Activated CD4-positive, CD25-positive, alpha-beta regulatory T cell treated with anti-CD3 and anti-CD28 coated beads, Interleukin-2, amount 50 U/mL, for 24 hours (primary cell): ENCODE results near the gene PGM5.

ENCODE experiments used
- ATAC-seq, 2 donors: fragments of 150-1000 bp; cut with Tn5 transposase; one replicate each; pipeline ENCODE4 v1.10.0; 2021; ENCODE audit warnings: mild to moderate bottlenecking in 1 of 2, moderate library complexity in 1 of 2

PGM5 gene

DNA sequence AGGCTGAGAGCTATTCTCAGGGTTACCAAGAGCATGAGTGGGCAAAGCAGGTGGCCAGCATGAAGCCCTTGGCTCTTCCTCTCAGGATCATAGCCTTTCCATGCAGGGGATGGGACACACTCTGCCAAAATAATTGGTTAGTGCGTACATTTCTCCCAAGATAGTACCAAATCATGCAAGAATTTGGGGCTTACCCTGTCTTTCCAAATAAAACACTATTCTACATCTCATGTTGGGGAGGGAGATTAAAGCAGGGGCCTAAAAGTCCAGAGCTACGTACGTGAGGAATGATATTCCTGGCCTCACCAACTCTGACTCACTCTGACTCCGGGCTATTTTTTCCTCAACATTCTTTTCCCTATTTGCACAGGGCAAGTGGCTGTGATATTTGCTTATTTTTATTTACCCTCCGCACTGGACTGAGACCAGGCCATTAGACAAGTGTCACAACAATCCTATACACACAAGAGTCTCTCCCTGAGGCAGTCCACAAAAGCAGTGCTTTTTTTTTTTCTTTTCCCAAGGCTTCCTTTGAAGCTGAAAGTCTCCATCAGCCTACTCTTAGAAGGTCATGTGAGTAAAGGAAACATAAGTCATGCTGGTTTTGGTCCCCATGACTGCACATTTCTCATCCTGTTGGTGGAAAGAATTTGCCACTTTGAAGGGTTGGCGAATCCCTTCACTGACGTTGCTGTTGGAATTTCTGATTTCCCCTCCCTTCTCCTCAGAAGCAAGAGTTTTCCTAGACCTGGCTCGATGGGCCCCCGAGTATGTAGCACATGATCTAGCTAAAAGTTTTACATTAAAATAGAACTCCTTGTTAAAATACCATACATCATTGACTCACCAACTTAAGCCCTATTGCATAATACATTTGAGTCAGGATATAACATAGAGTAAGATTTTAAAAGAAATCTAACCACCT, 144.3 kb downstream of the PGM5 start:
- no peak for ATAC-seq

DNA sequence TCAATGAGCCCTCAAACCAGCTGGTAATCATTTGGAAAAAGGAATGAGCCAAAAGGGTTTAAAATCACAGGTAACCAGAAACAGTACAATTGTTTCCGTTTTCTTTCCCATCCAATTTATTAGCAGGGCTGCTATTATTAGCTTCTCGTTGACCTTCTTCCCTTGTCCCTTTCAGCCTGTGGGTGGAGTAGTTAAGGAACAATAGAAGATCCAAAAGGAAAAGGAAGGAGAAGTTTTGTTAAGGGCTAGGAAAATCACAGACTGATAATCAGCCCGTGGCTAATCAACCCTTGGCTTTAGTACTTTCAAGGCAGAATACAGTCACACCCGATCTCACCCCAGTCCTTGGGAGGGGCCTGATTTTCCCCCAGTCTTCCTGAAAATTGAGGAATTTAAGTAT, 145.9 kb downstream of the PGM5 start:
- ATAC-seq: no peak

DNA sequence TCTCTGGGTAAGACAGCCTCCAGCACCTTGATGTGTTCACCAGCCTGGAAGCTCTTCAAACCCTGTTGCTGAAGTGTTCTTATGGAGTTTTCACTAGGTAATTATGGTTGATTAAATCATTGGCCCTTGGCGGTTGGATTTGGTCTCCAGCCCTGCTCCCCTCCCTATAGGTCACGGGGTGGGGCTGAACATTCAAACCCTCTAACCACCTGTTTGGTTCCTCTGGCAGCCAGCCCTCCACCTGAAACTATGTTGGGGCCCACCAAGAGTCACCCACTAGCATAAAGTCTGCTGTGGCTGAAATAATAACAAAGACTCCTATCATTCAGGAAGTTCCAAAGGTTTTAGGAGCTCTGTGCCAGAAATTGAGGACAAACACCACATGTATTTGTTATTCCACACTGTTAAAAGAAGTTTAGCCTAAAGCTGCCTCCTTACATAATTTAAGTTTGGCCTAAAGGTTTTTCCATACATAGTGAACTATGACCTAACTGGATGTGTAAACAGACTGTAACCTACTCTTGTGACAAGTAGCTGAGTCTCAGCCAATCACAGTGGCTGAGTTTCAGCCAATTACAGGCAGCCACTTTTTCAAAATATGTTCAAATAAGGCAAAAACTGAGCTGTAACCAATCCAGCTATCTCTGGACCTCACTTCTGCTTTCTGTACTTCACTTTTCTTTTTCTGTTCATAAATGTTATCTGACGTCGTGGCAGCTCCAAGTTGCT, 149.4 kb downstream of the PGM5 start:
- ATAC-seq: no peak

DNA sequence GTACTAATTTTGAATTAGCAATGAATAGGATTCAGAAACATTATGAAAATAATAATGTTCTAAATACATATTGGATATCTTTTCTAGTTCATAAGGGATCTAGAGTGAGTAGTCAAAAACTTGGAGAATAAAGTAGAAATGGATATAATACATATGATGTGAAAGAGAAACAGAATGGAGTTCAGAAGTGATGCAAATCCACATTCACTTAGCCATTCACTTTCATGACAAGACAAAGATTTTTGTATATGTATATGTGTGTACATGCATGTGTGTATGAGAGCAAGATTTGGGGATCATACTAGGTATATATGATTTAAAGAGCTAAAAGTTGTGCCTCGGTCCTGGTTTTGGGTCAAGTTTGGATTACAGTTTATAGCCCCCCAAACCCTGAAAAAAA, 150.1 kb downstream of the PGM5 start:
- ATAC-seq: no peak

DNA sequence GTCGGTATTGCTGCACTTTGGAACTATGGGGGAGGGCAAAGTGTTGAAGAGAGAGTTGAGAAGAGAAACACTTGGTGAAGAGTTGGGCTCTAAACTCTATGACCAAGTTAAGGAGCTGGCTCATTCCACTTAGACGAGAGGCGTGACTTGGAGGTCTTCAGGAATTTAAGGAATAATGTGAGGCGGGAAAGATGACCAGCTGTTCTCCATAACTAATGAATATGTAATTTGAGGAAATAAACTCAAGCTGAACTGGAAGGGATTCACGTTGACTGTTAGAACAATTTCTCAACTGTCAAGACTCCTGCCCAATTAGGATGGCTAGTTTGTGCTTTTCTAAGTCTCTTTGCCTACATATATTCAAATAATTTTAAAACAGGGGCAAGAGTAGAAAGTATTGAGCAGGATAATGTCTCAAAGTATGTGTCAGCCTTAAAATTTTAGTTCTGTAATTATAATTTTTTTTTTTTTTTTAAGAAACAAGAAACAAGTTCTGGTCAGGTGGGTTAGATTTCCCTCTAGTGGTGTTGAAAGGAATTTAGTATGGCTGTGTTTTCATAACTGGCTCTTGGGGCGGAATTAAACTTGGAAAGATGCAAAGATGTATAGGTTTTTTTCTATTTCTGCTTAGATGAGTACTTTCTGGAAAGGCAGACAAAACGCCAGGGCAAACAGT, 150.9 kb downstream of the PGM5 start:
- ATAC-seq: no peak

DNA sequence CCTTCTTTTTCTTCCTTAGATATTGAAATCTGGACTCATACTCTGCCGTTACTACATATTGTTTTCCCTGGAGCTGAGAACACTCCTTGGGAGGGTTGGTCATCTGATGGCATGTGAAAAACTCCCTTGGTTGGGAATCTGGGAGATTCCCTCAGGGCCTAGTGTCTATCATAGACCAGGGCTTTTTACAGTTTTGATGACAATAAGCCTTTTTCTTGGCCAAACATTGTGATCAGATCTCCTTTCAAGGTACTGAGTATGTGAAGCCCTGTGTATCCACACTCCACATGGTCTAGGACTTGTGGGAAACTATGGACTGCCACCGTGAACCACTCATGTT, 151.4 kb downstream of the PGM5 start:
- no peak for ATAC-seq

DNA sequence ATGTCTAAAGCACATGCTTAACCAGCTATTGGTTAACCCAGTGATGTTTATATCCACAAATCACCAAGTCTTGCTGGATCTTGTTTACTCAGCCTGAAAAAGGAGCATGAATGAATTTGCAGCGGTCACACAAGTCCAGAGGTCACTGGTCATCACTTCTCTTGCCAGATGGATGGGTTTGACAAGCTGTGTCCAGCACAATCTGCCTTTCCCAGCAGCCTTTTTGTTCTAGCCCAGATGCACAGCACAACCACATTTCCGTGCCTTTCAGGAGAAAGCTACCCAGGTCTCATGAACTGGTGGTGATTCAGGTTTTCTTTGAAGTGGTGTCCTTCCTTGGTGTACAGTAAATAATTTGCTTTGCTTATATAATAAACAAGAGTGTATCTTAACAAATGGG, 152.1 kb downstream of the PGM5 start:
- ATAC-seq: no peak

DNA sequence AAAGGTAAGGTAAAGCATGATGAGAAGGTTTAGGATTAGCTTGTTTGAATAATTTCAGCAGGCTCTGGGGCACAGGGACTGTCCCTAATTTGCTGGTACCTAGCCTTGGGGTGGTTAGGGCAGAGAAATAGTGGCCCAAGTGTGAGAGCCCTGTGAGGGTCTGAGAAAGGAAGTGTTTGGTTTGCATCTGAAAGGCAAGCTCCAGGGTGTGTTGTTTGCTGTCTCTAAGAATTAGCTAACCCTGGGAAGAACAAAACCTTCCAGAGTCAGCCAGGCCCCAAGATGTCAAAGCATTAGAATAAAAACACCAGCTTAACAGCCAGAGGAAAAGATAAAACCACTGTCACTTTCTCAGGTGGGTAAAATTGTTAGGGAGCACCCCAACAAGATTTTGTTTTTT, 153.3 kb downstream of the PGM5 start:
- ATAC-seq: no peak

DNA sequence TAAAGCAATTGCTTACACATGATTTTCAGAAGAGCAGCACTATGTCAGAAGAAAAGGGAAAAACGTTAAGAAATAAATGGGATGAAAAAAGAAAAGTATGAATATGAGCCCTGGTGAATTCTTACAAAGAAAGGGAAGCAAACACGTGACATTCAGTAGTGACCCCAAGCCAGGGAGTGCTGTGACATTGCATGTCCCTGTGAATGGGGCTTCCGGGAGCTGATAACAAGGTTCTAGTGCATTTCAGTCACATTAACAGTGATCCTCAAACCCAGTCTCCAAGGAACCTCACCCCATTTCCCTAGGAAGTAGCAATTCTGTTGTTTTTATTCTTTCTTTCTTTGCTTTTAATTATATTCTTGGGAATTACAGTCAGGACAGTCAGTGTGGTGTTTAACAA, 157.0 kb downstream of the PGM5 start:
- no peak for ATAC-seq

DNA sequence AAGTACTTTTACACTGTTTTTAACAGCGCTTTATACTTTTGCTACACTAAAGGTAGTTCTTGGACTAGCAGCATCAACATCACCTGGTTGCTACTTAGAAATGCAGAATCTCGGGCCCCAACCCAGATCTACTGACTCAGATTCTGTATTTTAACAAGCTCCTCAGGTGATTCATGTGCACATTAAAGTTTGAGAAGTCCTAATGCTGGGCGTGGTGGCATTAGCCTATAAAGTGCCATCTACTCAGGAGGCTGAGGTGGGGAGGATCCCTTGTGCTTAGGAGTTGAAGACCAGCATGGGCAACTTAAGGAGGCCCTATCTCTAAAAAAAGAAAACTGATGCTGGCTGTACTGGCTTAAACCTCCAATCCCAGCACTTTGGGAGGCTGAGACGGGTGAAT, 157.6 kb downstream of the PGM5 start:
- no peak for ATAC-seq

DNA sequence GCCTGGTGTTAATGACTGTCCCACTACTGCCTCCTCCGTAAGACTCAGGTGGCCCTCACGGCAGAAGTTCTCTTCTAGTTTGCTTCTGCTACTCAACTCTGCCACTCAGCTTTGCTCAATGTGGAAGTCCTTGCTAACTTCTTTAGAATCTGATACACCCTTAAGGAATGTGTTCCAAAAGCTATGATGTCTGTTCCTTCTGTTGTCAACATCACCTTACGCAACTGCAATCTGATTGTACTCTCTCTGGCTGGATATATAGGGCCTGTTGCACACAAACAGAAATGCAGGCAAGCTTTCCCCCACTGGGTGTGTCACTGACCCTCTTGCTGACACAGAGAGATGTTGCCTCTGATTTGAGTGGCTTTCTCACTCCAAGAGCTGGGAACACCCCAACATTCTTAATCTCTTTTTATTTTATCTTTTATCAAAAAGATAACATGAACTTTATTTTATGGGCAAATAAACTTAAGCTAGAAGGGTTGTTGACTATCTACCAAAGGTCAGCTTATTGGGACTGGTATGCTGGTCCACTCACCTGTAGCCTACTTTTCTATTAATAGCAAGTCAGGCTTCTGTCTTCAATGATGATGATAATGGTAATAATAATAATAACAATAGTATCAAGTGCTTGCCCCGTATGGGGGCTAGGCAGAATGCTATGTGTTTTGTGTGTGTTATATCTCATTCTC, 159.1 kb downstream of the PGM5 start:
- ATAC-seq: no peak

DNA sequence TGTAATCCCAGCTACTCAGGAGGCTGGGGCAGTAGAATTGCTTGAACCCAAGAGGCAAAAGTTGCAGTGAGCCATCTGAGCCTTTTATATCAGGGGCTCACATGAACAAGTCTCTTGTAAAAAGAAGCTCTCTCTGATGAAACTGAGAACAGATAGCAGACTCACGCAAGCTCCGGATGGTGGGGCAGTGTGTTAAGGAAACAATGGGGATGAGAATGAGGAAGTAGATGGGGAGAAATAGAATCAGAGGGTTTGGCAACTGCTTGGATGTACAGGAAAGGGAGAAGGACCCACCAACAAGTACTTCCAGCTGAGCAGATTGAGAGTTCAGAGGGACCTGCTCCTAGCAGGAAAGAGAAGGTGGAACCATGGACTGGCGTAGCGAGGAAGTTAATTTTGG, 165.7 kb downstream of the PGM5 start:
- ATAC-seq: no peak

DNA sequence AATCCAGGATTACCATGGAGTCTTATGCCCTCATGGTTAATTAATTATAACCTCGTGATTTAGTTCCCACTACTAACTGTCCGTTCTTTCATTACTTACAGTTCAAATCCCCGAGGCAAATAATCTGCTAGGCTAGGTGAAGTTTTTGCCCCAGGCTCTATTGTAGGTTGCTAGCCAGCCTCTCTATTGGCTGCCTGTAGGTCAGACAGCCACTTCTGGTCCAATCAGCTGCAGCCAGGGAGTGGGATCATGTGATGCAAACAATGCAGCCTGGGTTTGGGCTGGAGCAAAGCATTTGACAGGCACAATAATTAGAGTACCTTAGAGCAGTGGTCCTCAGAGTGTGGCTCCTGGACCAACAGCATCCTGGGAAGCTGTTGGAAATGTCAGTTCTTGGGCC, 166.5 kb downstream of the PGM5 start:
- ATAC-seq: no peak

DNA sequence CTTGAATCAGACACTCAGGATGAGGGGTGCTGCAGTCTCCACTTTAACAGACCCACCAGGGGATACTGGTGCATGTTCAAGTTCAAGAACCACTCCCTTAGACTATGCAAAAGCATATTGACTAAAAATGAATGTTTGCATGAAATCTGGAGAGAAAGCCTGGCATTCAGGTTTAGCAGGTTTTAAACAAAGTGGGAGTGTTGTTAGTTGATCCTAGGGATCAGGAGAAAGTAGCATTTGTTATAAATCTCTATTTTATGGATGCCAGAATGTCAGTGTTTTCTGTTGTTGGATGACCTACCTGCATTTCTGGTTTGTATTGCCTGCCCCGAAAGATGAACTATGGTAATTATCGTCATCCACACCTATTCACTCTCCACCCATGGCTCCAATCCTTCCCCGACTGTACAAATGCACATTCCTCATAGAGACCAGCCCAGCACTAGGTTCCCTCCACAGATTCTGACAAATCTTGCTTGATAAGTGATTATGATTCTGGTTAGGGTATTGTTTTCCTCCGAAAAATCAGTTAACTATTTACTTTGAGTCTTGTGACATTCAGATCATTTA, 167.0 kb downstream of the PGM5 start:
- no peak for ATAC-seq

DNA sequence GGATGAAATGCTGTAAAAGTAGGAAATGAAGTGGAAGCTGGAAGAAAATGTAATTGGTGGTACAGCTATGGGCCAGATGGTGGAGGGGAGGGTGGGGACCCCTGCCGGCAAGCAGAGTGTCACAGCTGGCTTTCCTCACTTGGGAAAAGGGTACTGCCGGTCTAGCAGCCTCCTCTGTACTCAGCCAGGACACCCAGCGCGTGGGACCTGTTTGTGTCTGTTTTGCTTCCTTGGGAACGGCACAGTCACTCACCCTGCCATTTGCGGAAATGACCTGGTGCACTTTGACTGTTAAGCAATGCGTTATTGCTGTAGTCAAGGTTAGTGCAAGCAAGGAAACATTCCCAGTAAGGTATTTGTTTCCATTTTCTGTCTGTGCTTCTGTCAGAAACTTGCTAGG, 174.2 kb downstream of the PGM5 start:
- ATAC-seq: no peak

DNA sequence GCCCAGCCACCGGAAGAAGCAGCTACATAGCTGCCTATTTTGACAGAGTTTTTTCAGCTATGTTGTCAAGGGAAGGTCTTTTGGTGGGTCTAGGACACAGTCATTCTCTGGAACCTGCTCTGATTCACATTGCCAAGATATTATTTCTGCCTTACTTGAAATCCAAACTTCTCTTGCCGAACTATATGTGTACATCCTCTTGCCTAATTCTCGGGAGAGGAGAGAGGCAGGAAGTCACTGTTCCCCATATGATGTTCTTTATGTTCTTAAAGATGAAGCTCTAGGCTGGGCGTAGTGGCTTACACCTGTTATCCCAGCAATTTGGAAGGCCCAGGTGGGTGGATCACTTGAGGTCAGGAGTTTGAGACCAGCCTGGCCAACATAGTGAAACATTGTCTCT, 175.7 kb downstream of the PGM5 start:
- ATAC-seq: no peak

DNA sequence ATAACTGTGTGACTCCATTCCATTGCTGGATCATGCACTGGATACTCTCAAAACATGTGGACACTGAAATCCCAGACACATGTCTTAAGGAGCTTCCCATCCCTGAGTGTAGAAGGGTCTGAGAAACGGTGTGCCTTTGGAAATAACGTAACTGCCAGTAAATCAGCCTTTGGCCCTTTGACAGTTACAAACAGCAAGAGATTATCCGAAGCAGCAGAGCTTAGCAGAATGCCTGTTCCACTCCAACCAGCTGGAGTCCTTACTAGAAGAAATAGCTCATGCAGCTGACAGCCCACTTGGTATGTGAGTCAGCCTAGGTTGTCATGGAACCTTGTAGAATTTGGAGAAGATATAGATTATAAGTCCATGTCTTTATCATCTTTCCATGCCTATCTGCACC, 177.3 kb downstream of the PGM5 start:
- no peak for ATAC-seq

DNA sequence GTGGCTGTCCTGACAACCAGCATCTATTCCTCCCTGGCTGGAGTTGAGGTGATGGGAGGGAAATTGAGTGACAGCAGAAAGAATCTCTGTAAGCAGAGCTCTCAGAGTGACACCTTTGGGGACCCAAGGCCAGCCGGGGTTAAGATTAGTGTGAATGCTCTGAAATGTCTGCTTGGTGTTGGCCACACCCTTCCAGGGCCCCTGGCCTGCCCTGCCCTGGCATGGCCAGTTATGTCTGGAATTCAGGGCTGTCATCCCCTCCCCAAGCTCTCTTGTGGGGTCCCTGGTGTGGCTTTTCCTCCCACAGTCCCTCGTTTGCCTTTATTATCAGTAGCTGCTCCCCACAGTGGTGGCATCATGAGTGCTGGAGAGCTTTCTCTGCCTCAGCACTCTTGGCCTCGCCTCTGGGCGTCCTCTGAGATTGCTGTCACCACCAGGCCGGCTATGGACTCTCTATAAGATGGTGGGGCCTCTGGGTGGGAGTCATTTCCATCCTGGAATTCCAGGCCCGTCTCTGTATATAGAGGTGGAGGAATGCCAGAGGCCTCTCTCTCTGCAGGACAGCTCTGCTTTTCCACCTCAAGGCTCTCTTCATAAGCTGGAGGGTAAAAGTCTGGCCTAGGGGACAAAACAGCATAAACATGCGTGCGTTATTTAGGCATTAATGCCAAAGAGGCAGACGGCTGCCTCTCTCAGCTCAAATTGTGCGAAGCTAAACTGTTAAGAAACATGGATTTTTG, 180.6 kb downstream of the PGM5 start:
- no peak for ATAC-seq

DNA sequence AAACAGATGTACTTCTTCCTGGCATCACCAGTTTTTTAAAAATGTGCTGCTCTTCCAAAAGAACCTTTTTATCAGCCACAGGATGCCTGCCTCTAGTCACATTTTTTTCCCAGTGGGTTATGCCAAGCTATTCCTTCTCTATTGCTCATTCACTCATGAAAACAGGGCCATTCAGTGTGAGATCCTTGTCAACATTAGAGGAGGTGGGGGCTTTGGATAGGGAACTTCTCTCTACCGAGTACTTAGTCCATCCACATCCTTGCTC, 181.1 kb downstream of the PGM5 start:
- no peak for ATAC-seq

DNA sequence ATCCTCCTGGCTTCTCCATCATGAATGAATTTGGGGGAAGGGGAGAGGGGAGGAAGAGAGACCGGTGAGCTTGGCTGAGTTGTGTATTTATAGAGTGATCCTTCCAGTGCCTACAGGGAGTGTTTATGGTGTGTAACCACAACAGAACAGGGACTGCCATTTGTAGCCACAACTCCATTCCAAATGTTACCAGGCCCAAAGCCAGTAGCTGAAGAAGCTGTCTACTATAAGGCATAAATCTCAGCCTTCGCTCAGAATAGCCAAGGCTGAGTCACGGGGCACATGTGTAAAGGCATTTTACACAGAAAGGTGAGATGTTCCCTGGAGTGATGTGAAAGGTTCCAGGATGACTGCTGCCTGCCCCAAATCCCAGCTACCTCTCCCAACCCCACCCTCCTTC, 181.8 kb downstream of the PGM5 start:
- no peak for ATAC-seq

DNA sequence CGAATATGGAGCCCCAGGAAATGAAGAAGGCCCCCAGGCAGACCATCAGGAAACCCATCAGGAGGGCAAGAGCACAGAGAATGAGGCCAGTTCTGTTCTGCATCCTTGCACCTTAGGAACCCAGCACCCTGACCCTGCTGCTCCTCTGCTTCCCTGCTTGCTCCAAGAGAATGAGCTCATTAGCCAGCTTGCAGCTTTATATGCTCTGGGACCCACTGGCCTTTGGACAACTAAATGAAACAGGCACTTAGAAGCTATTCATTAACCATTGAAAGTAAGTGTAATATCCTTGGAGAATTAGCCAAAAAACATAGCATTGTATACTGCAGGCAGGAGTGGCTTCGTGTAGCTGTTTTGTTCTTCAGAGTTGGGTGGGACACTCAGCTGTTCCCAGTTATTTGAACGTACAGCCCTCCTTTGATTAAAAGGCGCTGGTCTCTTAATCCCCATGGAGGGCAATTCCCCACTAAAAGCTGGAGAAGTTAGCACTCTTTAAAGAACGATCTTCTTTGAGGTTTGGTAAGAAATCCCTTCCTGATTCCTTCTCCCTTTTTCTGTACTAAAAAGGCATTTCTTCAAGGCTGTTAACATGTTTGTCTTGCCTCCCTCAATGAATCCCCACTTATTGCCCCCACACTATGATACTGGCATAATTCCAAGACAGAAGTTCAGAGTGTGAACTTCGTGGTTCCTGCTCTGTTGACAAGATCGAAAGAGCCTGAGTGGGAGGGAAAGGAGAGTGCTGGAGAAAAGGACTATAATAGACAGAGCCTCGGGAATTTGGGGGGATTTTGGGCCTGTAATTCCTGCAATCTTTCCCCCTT, 184.5 kb downstream of the PGM5 start, which contains the start of gene TMEM252:
TMEM252 (minus strand) TSS at position 172 of the 824 bp plus-strand sequence; CDS start at position 103, 69 bp downstream.
- ATAC-seq: no peak
